OCI-LY3 (cell line): ENCODE data around the gene SLC35E3.

Experiments used
- H2AFZ ChIP-seq: fragments of 200-600, 300-600 bp; shearing (Covaris generic); 2 replicates; pipeline ENCODE4 v1.6.0; 2014; ENCODE audit warnings: antibody characterized with exemption, low read depth, low read length
- H3K27ac ChIP-seq: fragments of 200-600, 300-600 bp; sonication (generic); 2 replicates; pipeline ENCODE4 v1.5.1; 2014; ENCODE audit warnings: mild to moderate bottlenecking, low read length, moderate library complexity, mixed read lengths
- H3K27me3 ChIP-seq: fragments of 200-600, 300-600 bp; sonication (generic); 2 replicates; pipeline ENCODE4 v1.6.1; 2014; ENCODE audit warnings: low read depth, low read length, mixed read lengths
- H3K36me3 ChIP-seq: fragments of 200-600, 300-600 bp; sonication (generic); replicated peaks from 2 replicates; pipeline ENCODE3; 2014; ENCODE audit warnings: low read depth, low read length, mixed read lengths
- H3K4me1 ChIP-seq: fragments of 300-600, 200-600 bp; sonication (generic); 2 replicates; pipeline ENCODE4 v1.6.1; 2014; ENCODE audit warnings: low read length, mixed read lengths
- H3K4me2 ChIP-seq: fragments of 200-600, 300-600 bp; sonication (generic); 2 replicates; pipeline ENCODE4 v1.6.1; 2014; ENCODE audit warnings: low read length, mixed read lengths
- H3K4me3 ChIP-seq: fragments of 300-600, 200-600 bp; sonication (generic); 2 replicates; pipeline ENCODE4 v1.5.1; 2014; ENCODE audit warnings: antibody characterized with exemption, mild to moderate bottlenecking, low read length, moderate library complexity
- H3K79me2 ChIP-seq: fragments of 300-600, 200-600 bp; shearing (Covaris generic); 2 replicates; pipeline ENCODE4 v1.6.1; 2014; ENCODE audit warnings: mild to moderate bottlenecking, low read length, mixed read lengths
- H3K9ac ChIP-seq: fragments of 300-600, 200-600 bp; shearing (Covaris generic); 2 replicates; pipeline ENCODE4 v1.6.0; 2014; ENCODE audit warnings: mild to moderate bottlenecking, low read length, moderate library complexity
- H3K9me3 ChIP-seq: fragments of 200-600, 300-600 bp; shearing (Covaris generic); 2 replicates; pipeline ENCODE4 v1.6.1; 2014; ENCODE audit warnings: low read length, mixed read lengths; ENCODE audit not compliant: insufficient read depth
- H4K20me1 ChIP-seq: fragments of 200-600, 300-600 bp; sonication (generic); 2 replicates; pipeline ENCODE4 v1.6.1; 2016; ENCODE audit warnings: low read length, mixed read lengths; ENCODE audit not compliant: insufficient read depth
- EZH2phosphoT487 ChIP-seq: fragments of 200-600 bp; shearing (Covaris generic); IDR thresholded peaks from 2 replicates; pipeline ENCODE4 v1.6.1; 2018; ENCODE audit warnings: antibody characterized with exemption, mixed run types, low read depth
- TF ChIP-seq, protein P1 (sequence below): fragments of 200-600, 300-600 bp; sonication (generic); IDR thresholded peaks from 2 replicates; pipeline ENCODE4 v1.5.1; 2014; ENCODE audit warnings: antibody characterized with exemption, low read length, low read depth

Gene SLC35E3

DNA sequence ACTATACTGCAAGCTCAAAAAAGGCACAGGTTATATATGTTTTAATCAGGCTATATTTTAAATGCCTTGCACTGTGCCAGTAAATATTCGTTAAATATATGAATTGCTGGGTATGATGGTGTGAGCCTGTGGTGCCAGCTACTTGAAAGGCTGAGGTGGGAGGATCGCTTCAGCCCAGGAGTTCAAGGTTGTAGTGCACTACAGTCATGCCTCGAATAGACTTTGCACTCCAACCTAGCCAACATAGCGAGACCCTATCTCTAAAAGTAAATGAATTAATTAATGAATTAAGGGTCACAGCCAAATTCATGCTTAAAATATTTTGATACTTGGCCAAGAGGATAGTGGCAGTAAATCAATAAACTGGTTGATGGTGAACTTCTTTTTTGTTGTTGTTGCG is 39.8 kb downstream of the SLC35E3 start:
- Histone ChIP-seq H3K9ac (no peak overlapping the region), H3K79me2 (no peaks in the 10 kb centered on the region), H2AFZ (no peak overlapping the region), H3K36me3 (no peaks in the 10 kb centered on the region), H3K4me1 (peaks cover 32% of the 10 kb centered on the region), H3K27ac (no peak overlapping the region), H3K27me3 (no peaks in the 10 kb centered on the region), H3K4me2 (peak overlapping the region; percentile 33), H3K4me3 (no peak overlapping the region), H3K9me3 (no peaks in the 10 kb centered on the region), H4K20me1 (no peaks in the 10 kb centered on the region)
- TF ChIP-seq, protein P1, sequence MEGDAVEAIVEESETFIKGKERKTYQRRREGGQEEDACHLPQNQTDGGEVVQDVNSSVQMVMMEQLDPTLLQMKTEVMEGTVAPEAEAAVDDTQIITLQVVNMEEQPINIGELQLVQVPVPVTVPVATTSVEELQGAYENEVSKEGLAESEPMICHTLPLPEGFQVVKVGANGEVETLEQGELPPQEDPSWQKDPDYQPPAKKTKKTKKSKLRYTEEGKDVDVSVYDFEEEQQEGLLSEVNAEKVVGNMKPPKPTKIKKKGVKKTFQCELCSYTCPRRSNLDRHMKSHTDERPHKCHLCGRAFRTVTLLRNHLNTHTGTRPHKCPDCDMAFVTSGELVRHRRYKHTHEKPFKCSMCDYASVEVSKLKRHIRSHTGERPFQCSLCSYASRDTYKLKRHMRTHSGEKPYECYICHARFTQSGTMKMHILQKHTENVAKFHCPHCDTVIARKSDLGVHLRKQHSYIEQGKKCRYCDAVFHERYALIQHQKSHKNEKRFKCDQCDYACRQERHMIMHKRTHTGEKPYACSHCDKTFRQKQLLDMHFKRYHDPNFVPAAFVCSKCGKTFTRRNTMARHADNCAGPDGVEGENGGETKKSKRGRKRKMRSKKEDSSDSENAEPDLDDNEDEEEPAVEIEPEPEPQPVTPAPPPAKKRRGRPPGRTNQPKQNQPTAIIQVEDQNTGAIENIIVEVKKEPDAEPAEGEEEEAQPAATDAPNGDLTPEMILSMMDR = no peak
- no peak for TF ChIP-seq EZH2phosphoT487

DNA sequence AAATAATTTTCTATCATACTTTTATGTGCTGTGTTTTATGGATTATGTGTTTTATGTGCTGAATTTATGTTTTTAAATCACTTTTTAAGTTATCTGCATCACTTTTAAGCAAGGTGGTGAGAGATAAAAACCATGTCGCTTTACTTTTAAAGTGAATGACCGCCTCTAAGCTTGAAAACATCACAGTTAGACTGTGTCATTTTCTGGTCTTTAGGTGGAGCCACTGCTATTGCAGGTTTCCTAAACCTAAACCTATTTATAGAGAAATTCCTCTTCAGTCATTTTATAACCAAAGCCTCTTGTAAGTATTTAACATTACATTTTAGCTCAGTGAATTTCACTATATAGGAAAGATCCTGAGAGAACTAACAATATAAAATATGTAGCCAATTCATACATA is 41.0 kb downstream of the SLC35E3 start:
- H4K20me1 ChIP-seq = no peaks in the 10 kb centered on the region
- peaks cover 32% of the 10 kb centered on the region for H3K4me1 ChIP-seq
- no peak overlapping the region for H2AFZ ChIP-seq
- no peaks in the 10 kb centered on the region for H3K79me2 ChIP-seq
- TF ChIP-seq, protein P1 = no peak; the same call in 1 of the 2 replicates
- TF ChIP-seq EZH2phosphoT487 = no peak
- peak overlapping the region; percentile 46; the same call in 1 of the 2 replicates for H3K4me2 ChIP-seq
- H3K9ac ChIP-seq = 0 out of 2 replicates have a peak overlapping the region, but pooled peaks have one; percentile 4
- H3K36me3 ChIP-seq = no peaks in the 10 kb centered on the region
- H3K9me3 ChIP-seq = no peaks in the 10 kb centered on the region
- H3K4me3 ChIP-seq = no peak overlapping the region
- no peaks in the 10 kb centered on the region for H3K27me3 ChIP-seq
- no peak overlapping the region; the same call in 1 of the 2 replicates for H3K27ac ChIP-seq

DNA sequence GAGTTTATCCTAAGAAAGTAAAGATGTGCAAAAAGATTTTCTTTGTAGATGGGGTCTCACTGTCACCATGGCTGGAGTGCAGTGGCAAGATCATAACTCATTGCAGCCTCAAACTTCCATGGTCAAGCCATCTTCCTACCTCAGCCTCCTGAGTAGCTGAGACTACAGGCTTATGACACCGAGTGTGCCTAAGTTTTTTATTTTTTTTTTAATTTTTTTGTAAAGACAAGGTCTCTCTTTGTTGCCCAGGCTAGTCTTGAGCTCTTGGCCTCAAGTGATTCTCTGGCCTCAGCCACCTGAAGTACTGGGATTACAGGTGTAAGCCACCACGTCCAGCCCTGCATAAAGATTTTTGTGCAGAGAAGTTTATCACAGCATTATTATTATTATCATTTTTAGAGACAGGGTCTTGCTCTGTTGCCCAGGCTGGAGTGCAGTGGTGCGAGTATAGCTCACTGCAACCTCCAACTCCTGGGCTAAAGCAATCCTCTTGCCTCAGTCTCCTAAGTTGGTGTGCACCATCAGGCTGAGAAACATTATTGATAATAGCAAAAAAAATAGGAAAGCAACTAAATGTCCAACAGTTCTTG is 42.7 kb downstream of the SLC35E3 start:
- Histone ChIP-seq H3K4me1 (peaks cover 32% of the 10 kb centered on the region), H3K27me3 (no peaks in the 10 kb centered on the region), H3K4me3 (no peak overlapping the region), H3K4me2 (no peak overlapping the region), H3K27ac (no peak overlapping the region), H3K79me2 (no peaks in the 10 kb centered on the region), H4K20me1 (no peaks in the 10 kb centered on the region), H3K36me3 (no peaks in the 10 kb centered on the region), H3K9ac (no peak overlapping the region), H3K9me3 (no peaks in the 10 kb centered on the region), H2AFZ (no peak overlapping the region)
- TF ChIP-seq, protein P1 = no peak
- no peak for TF ChIP-seq EZH2phosphoT487

DNA sequence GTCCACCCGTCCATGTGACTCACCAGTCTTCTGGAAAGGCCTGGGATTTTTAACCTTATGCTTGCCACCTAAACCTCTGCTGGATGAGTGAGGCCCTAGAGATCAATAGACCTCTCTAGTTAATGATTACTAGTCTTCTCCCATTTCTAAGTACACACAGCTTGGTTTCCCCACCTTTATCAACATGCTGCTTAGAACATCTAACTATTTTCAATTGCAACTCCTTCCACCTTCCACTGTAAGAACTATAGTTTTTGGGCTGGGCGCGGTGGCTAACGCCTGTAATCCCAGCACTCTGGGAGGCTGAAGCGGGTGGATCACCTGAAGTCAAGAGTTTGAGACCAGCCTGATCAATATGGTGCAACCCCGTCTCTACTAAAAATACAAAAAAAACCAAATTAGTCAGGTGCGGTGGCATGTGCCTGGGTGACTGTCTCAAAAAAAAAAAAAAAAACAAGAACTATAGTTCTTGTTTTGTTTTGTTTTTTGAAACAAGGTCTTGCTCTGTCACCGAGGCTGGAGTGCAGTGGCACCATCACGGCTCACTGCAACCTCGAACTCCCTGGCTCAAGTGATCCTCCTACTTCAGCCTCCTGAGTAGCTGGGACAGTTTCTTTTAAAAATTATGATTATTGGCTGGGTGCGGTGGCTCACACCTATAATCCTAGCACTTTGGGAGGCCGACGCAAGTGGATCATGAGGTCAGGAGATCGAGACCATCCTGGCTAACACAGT is 43.3 kb downstream of the SLC35E3 start:
- H3K4me3 ChIP-seq = no peak overlapping the region
- no peaks in the 10 kb centered on the region for H4K20me1 ChIP-seq
- no peaks in the 10 kb centered on the region for H3K79me2 ChIP-seq
- no peaks in the 10 kb centered on the region for H3K9me3 ChIP-seq
- H3K27me3 ChIP-seq = no peaks in the 10 kb centered on the region
- no peak overlapping the region for H3K9ac ChIP-seq
- TF ChIP-seq, protein P1 = no peak
- no peak for TF ChIP-seq EZH2phosphoT487
- no peaks in the 10 kb centered on the region for H3K36me3 ChIP-seq
- no peak overlapping the region for H2AFZ ChIP-seq
- no peak overlapping the region for H3K4me2 ChIP-seq
- H3K27ac ChIP-seq = no peak overlapping the region
- peaks cover 32% of the 10 kb centered on the region for H3K4me1 ChIP-seq
